ENCODE results near the gene OGFOD2. TPM values are rescaled to one million over a fixed set of nuclear protein-coding genes. Genes with fewer than 3 reads are reported as not detected.
A peak's percentile ranks its signal among the peaks of the same experiment; 100 is the strongest.

OGFOD2 gene
- total RNA-seq, 3 donors from 2014 or later (not counting 1 experiment from before 2014, with no cell fraction given) = 16.6 to 23.7 (median 20.7) TPM

- peaks cover 4 to 7% of the 10 kb centered on the region in 2 donors for H3K4me1 Mint-ChIP-seq
- ATAC-seq (no peak), DNase-seq (no peak)
- no peaks in the 10 kb centered on the region for H3K9me3 ChIP-seq (ENCODE audit: control insufficient read depth, insufficient read depth, low read length)
- intact Hi-C loops (cut with micrococcal nuclease) = no loop called here
- H3K27ac Mint-ChIP-seq = no peak overlapping the region
- H3K4me3 Mint-ChIP-seq = peak overlapping the region; percentile 35
- TF ChIP-seq, protein P1, sequence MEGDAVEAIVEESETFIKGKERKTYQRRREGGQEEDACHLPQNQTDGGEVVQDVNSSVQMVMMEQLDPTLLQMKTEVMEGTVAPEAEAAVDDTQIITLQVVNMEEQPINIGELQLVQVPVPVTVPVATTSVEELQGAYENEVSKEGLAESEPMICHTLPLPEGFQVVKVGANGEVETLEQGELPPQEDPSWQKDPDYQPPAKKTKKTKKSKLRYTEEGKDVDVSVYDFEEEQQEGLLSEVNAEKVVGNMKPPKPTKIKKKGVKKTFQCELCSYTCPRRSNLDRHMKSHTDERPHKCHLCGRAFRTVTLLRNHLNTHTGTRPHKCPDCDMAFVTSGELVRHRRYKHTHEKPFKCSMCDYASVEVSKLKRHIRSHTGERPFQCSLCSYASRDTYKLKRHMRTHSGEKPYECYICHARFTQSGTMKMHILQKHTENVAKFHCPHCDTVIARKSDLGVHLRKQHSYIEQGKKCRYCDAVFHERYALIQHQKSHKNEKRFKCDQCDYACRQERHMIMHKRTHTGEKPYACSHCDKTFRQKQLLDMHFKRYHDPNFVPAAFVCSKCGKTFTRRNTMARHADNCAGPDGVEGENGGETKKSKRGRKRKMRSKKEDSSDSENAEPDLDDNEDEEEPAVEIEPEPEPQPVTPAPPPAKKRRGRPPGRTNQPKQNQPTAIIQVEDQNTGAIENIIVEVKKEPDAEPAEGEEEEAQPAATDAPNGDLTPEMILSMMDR (IDR thresholded peaks at IDR 0.05) = no peak
- H3K4me3 ChIP-seq (ENCODE audit: low read length) = no peak overlapping the region
- H3K27me3 ChIP-seq (ENCODE audit: control insufficient read depth, insufficient read depth, low read length) = no peaks in the 10 kb centered on the region
- H3K4me1 ChIP-seq (ENCODE audit: control insufficient read depth, insufficient read depth, low read length) = peaks cover 16% of the 10 kb centered on the region
- WGBS (ENCODE audit: insufficient coverage) = 85% methylated on average over 12 of the region's 12 CpGs
- H3K36me3 Mint-ChIP-seq = no peaks in the 10 kb centered on the region
- H3K36me3 ChIP-seq (ENCODE audit: control insufficient read depth, insufficient read depth, low read length) = no peaks in the 10 kb centered on the region
- H3K27me3 Mint-ChIP-seq (ENCODE audit: low read depth in 2 of 2) = no peaks in the 10 kb centered on the region
- H3K27ac ChIP-seq (ENCODE audit: low read length) = no peak overlapping the region
- no peaks in the 10 kb centered on the region for H3K9me3 Mint-ChIP-seq
Observed at GRCh38 chr12:122965321-122965751, 9.7 kb upstream of the OGFOD2 start.

DNA sequence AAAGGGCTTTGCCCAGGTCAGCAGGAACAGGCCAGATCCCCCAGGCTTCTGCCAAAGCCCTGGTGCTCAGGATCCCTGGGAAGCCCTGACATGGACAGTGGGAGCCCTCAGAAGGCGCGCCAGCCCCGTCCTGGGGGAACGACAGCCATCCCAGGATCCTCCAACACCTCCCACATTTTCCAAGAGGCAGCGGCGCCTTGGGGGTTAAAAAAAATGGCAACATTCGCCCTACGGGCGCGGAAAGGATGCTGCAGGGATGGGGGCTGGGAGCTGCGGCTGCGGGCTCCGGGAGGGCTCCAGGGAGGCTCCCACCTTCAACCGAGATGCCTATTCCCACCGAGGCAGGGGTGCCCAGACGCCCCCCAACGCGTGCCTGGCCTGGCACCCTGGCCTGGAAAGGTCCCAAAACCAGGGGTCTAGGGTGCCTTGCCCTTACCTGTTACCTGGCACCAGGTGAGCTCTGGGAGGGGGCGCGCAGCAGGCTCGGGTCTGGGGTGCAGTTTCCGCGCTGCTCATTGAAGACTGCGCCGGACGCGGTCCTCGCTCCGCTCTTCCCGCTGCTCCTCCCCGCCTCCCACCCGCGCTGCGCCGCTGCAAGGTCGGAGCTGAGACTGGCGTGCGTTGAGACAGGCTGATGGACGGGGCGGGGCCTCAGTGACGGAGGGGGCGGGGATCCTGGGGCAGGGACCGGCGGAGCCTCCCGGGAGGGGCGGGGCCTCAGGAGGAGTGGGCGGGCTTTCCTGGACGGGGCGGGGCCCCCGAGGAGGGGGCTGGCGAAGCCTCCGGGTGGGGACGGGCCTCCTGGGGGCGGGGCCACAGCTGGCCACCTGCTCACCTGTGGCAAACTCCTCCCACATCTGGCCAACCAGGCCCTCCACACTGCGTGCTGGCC is 8.9 kb upstream of the OGFOD2 start, which contains the start of gene ABCB9:
ABCB9 (minus strand) TSS at position 613 of the 892 bp plus-strand sequence. CDS start 6,228 bp downstream, outside the sequence.
- TF ChIP-seq, protein P1 (IDR thresholded peaks at IDR 0.05) = no peak
- DNase-seq = peak; percentile 80 to 96
- Mint-ChIP-seq H3K4me1 (peaks cover 4 to 7% of the 10 kb centered on the region in 2 donors), H3K4me3 (peak within 1 kb of the TSS; percentile 45), H3K36me3 (no peaks in the 10 kb centered on the region), H3K27me3 (ENCODE audit: low read depth in 2 of 2) (no peaks in the 10 kb centered on the region), H3K27ac (peak within 1 kb of the TSS in 1 of 2 donors; percentile 65), H3K9me3 (no peaks in the 10 kb centered on the region)
- peak; percentile 98 to 99 (median 98) for ATAC-seq
- H3K27ac ChIP-seq (ENCODE audit: low read length) = peak within 1 kb of the TSS; percentile 39
- intact Hi-C loops (cut with micrococcal nuclease) = no loop called here
- H3K9me3 ChIP-seq (ENCODE audit: control insufficient read depth, insufficient read depth, low read length) = no peaks in the 10 kb centered on the region
- H3K4me1 ChIP-seq (ENCODE audit: control insufficient read depth, insufficient read depth, low read length) = peaks cover 16% of the 10 kb centered on the region
- WGBS (ENCODE audit: insufficient coverage) = 6% methylated on average over 55 of the region's 55 CpGs
- no peaks in the 10 kb centered on the region for H3K36me3 ChIP-seq (ENCODE audit: control insufficient read depth, insufficient read depth, low read length)
- no peaks in the 10 kb centered on the region for H3K27me3 ChIP-seq (ENCODE audit: control insufficient read depth, insufficient read depth, low read length)
- H3K4me3 ChIP-seq (ENCODE audit: low read length) = peak within 1 kb of the TSS; percentile 48

- Mint-ChIP-seq H3K4me1 (peaks cover 4 to 7% of the 10 kb centered on the region in 2 donors), H3K36me3 (no peaks in the 10 kb centered on the region), H3K4me3 (peak overlapping the region; percentile 45), H3K9me3 (no peaks in the 10 kb centered on the region), H3K27ac (peak overlapping the region in 1 of 2 donors; percentile 65), H3K27me3 (ENCODE audit: low read depth in 2 of 2) (no peaks in the 10 kb centered on the region)
- DNase-seq (no peak), ATAC-seq (no peak)
- intact Hi-C loops (cut with micrococcal nuclease) = no loop called here
- Histone ChIP-seq H3K4me1 (ENCODE audit: control insufficient read depth, insufficient read depth, low read length) (peaks cover 16% of the 10 kb centered on the region), H3K27ac (ENCODE audit: low read length) (peak overlapping the region; percentile 39), H3K9me3 (ENCODE audit: control insufficient read depth, insufficient read depth, low read length) (no peaks in the 10 kb centered on the region), H3K36me3 (ENCODE audit: control insufficient read depth, insufficient read depth, low read length) (no peaks in the 10 kb centered on the region), H3K27me3 (ENCODE audit: control insufficient read depth, insufficient read depth, low read length) (no peaks in the 10 kb centered on the region), H3K4me3 (ENCODE audit: low read length) (no peak overlapping the region)
- TF ChIP-seq, protein P1 (IDR thresholded peaks at IDR 0.05) = no peak
- WGBS (ENCODE audit: insufficient coverage) = 67% methylated on average over 13 of the region's 15 CpGs
Observed at GRCh38 chr12:122966743-122967550, 8.1 kb upstream of the OGFOD2 start.

All from natural killer cell (primary cell).